Measurements from ENCODE around the gene SH3GL1.

Gene SH3GL1

DNA sequence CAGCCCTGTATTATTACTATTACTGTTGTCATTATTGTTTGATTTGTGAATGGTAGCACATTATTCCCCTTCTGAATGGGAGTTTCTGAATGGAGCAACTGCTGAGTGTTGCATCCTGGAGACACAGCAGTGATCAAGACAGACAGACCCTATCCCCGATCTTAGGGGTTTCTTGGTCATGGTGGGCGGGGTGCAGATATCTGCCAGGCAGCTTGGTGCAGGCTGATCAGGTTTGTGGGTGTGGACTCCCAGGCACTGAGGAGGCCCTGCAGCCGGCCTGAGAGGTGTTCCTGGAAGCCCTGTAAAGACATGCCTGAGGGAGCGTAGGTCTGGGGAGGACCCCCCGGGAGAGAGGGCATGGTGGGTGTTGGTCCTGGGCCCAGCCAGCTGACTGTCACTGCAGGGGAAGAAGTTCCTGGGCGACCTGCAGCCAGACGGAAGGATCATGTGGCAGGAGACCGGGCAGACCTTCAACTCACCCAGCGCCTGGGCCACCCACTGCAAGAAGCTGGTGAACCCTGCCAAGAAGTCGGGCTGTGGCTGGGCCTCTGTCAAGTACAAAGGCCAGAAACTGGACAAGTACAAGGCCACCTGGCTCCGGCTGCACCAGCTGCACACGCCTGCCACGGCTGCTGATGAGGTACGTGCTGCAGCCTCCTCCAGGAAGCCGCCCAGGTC is 54.9 kb downstream of the SH3GL1 start:
- no peak for DNase-seq (ENCODE audit: low read depth)

DNA sequence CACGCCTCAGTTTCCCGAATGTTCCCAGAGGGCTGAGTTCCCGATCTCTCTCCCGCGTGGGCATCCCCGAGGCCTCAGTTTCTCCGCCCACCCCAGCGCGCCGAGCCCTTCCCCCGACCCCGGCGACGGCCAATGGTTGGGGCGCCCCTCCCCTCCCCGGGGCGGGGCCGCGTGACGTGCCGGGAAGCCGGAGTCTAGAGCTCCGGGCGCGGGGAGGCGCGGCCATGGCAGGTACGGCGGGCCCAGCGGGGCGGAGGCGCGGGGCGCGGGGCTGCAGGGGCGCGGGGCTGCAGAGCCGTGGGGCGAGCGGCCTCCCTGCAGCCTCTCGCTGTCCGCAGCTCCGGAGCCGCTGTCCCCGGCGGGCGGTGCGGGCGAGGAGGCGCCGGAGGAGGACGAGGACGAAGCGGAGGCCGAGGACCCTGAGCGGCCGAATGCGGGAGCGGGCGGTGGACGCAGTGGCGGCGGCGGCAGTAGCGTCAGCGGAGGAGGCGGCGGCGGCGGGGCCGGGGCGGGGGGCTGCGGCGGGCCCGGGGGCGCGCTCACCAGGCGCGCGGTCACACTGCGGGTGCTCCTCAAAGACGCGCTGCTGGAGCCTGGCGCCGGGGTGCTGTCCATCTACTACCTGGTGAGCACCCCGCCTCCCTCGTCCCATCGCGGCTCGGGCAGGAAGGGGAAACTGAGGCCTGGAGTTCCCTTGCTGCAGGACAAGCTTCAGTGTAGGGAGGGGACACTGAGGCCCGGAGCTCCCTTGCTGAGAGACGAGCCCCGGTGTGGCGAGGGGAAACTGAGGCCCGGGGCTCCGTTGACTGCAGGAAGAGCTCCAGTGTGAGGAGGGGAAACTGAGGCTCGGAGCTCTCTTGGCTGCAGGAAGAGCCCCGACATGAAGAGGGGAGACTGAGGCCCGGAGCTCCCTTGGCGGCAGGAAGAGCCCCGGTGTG is 56.7 kb downstream of the SH3GL1 start, which contains the start of gene MPND:
Gene MPND (plus strand): TSS at position 193 of the 938 bp plus-strand sequence. CDS start 32 bp downstream, at position 225.
- TF ChIP-seq CTCF (conservative IDR thresholded peaks at IDR 0.05; ENCODE audit: low read depth, low read length), result no peak
- H3K4me3 ChIP-seq (ENCODE audit: low read length), result peak within 1 kb of the TSS; percentile 75

More for the DNA sequence above, 54.9 kb downstream of the SH3GL1 start:
- H3K4me3 ChIP-seq (ENCODE audit: low read length), result no peak overlapping the region
- TF ChIP-seq CTCF (conservative IDR thresholded peaks at IDR 0.05; ENCODE audit: low read depth, low read length), result no peak

DNA sequence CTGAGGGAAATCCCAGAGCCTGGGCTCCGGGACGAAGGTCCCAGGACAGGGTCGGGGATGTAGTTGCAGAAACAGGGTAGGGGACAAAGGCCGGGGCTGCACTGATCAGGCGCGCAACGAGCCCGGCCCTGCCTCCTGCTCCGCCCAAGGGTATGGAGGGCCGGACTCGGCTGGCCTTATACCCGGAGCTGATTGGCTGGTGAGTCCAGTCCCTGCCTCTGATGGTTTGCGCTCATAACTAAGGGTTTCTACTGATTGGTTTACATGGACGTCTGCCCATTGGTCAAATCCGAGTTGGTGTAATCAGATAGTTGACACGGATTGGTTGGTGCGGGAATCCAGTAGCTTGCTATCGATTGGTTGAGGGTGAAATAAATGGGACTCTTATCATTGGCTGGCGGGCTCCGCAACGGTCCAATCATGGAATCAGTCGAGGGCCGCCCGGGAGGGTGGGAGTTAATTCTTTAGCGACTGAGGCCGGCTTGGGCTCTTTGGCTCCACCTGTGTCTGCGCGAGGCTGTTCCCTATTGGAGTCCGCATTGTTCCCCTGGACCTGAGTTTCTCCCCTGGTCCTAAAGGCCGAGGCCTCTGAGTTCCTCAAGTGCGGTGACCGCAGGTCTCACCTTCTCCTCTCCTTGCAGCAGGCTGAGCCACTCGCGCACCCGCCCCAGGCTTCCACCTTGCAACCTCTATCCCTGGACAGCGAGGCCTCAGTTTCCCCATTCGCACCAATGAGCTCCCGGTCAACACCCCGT is 57.6 kb downstream of the SH3GL1 start:
- TF ChIP-seq CTCF (conservative IDR thresholded peaks at IDR 0.05; ENCODE audit: low read depth, low read length), result peak; percentile 37
- H3K4me3 ChIP-seq (ENCODE audit: low read length), result peak overlapping the region; percentile 75
- DNase-seq (ENCODE audit: low read depth), result peak; percentile 100

More for the DNA sequence above, 56.7 kb downstream of the SH3GL1 start, which contains the start of gene MPND:
- peak; percentile 43 for DNase-seq (ENCODE audit: low read depth)

- no peak for DNase-seq (ENCODE audit: low read depth)
Observed at GRCh38 chr19:4342314-4342614, 58.1 kb downstream of the SH3GL1 start.

DNA sequence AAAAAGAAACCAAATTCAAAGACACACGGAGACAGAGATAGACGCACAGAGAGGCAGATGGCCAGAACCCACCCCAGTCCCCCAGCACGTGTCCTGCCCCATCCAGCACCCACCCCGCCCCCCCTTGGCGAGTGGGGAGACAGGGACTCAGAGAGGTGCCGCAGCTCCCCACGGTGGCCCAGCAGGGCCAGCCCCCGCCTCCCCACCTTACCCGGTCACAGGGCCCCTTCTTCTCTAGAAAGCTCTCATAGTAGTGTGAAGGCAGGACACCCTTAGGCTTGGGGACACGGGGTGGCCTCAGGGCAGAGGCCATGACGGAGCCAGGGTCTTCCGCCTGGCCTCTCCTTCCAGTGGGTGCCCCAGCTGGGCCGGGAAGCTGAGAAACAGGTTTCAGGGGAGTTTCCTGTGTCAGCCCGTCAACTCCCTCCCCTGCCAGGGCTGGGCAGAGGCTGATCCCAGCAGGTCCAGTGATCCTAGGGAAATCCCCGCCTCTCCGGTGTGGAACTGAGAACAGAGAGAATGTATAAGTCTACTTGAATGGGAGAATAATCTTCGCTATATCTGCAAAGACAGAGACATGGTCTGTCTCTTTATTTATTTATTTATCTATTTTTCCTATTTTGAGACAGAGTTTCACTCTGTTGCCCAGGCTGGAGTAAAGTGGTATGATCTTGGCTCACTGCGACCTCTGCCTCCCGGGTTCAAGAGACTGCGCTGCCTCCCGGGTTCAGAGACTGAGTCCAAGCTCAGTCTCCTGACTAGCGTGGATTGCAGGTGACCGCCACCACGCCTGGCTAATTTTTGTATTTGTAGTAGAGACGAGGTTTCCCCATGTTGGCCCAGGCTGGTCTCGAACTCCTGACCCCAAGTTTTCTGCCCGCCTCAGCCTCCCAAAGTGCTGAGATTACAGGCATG is 61.6 kb downstream of the SH3GL1 start, which contains the start of gene STAP2:
Gene STAP2 (minus strand): TSS at position 387 of the 915 bp plus-strand sequence. CDS start 74 bp downstream, at position 313.
- no peak for DNase-seq (ENCODE audit: low read depth)
- peak within 1 kb of the TSS; percentile 47 for H3K4me3 ChIP-seq (ENCODE audit: low read length)
- TF ChIP-seq CTCF (conservative IDR thresholded peaks at IDR 0.05; ENCODE audit: low read depth, low read length), result no peak

More at GRCh38 chr19:4342314-4342614, 58.1 kb downstream of the SH3GL1 start:
- TF ChIP-seq CTCF (conservative IDR thresholded peaks at IDR 0.05; ENCODE audit: low read depth, low read length), result no peak
- peak overlapping the region; percentile 75 for H3K4me3 ChIP-seq (ENCODE audit: low read length)

DNA sequence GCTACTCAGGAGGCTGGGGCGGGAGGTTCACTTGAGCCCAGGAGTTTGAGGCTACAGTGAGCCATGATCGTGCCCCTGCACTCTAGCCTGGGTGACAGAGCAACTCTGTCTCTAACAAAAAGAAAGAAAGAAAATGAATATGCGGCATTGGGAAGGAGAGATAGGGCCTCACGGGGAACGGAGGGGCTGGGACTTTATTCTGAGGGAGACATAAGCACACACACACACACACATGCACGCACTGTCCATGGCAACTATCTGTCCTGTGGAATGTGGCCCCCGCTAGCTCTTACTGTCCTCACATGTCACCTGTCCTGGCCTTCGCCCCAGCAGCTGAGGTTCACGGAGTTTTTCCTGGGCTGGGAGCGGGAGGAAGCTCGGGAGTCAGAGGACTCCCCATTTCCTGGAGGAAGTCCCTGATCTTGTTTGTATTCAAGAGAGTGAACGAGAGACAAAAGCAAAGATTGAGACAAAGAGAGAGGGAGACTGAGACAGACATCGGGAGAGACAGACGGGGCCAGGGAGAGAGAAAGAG is 62.4 kb downstream of the SH3GL1 start:
- TF ChIP-seq CTCF (conservative IDR thresholded peaks at IDR 0.05; ENCODE audit: low read depth, low read length), result no peak

More for the DNA sequence above, 62.4 kb downstream of the SH3GL1 start:
- DNase-seq (ENCODE audit: low read depth), result no peak
- H3K4me3 ChIP-seq (ENCODE audit: low read length), result peak overlapping the region; percentile 47

Data from retinal pigment epithelial cell (primary cell).